ENCODE results near the gene FBXO15. TPM values are rescaled to one million over a fixed set of nuclear protein-coding genes. Genes with fewer than 3 reads are reported as not detected.

The FBXO15 gene
- total RNA-seq, 2 experiments from 2014 or later, result 3.0 to 3.8 TPM

GRCh38 chr18:74110976-74111375 is 36.7 kb downstream of the FBXO15 start:
- H3K36me3 Mint-ChIP-seq, result peaks cover 28% of the 10 kb centered on the region
- no peaks in the 10 kb centered on the region for H3K27me3 Mint-ChIP-seq
- peaks cover 28% of the 10 kb centered on the region for H3K4me1 Mint-ChIP-seq
- DNase-seq, result no peak
- no peak overlapping the region for H3K27ac Mint-ChIP-seq
- peaks cover 24% of the 10 kb centered on the region for H3K9me3 Mint-ChIP-seq
- H3K4me3 Mint-ChIP-seq, result no peak overlapping the region

- Mint-ChIP-seq H3K27me3 (no peaks in the 10 kb centered on the region), H3K27ac (no peak overlapping the region), H3K36me3 (peaks cover 28% of the 10 kb centered on the region), H3K9me3 (peaks cover 24% of the 10 kb centered on the region), H3K4me1 (peaks cover 28% of the 10 kb centered on the region), H3K4me3 (no peak overlapping the region)
- DNase-seq, result no peak
Observed at GRCh38 chr18:74110149-74110548, 37.5 kb downstream of the FBXO15 start.

- Mint-ChIP-seq H3K4me3 (no peak overlapping the region), H3K27ac (peak overlapping the region; percentile 72), H3K36me3 (peaks cover 29% of the 10 kb centered on the region), H3K27me3 (no peaks in the 10 kb centered on the region), H3K9me3 (peaks cover 27% of the 10 kb centered on the region), H3K4me1 (peaks cover 17% of the 10 kb centered on the region)
- no peak for DNase-seq
Observed at GRCh38 chr18:74108460-74108859, 39.2 kb downstream of the FBXO15 start.

- H3K36me3 Mint-ChIP-seq, result peaks cover 27% of the 10 kb centered on the region
- peaks cover 21% of the 10 kb centered on the region for H3K9me3 Mint-ChIP-seq
- peaks cover 6% of the 10 kb centered on the region for H3K4me1 Mint-ChIP-seq
- DNase-seq, result no peak
- no peaks in the 10 kb centered on the region for H3K27me3 Mint-ChIP-seq
- H3K4me3 Mint-ChIP-seq, result no peak overlapping the region
- no peak overlapping the region for H3K27ac Mint-ChIP-seq
Observed at GRCh38 chr18:74097803-74098202, 49.8 kb downstream of the FBXO15 start.

- H3K4me3 Mint-ChIP-seq, result no peak overlapping the region
Observed at GRCh38 chr18:74092922-74093321, 54.7 kb downstream of the FBXO15 start.

GRCh38 chr18:74084184-74084855 is 63.3 kb downstream of the FBXO15 start:
- H3K27me3 Mint-ChIP-seq, result no peaks in the 10 kb centered on the region
- H3K36me3 Mint-ChIP-seq, result peaks cover 1% of the 10 kb centered on the region
- no peak for DNase-seq
- H3K27ac Mint-ChIP-seq, result no peak overlapping the region
- H3K9me3 Mint-ChIP-seq, result peaks cover 5% of the 10 kb centered on the region
- H3K4me1 Mint-ChIP-seq, result peaks cover 23% of the 10 kb centered on the region
- H3K4me3 Mint-ChIP-seq, result no peak overlapping the region

More at GRCh38 chr18:74092922-74093321, 54.7 kb downstream of the FBXO15 start:
- H3K9me3 Mint-ChIP-seq, result peaks cover 11% of the 10 kb centered on the region
- no peak for DNase-seq
- peaks cover 12% of the 10 kb centered on the region for H3K36me3 Mint-ChIP-seq
- no peaks in the 10 kb centered on the region for H3K27me3 Mint-ChIP-seq
- H3K4me1 Mint-ChIP-seq, result peaks cover 6% of the 10 kb centered on the region
- no peak overlapping the region for H3K27ac Mint-ChIP-seq

- peaks cover 1% of the 10 kb centered on the region for H3K36me3 Mint-ChIP-seq
- no peaks in the 10 kb centered on the region for H3K27me3 Mint-ChIP-seq
- DNase-seq, result no peak
- H3K27ac Mint-ChIP-seq, result peak overlapping the region; percentile 96
- peaks cover 23% of the 10 kb centered on the region for H3K4me1 Mint-ChIP-seq
- H3K4me3 Mint-ChIP-seq, result peak overlapping the region; percentile 56
- peaks cover 1% of the 10 kb centered on the region for H3K9me3 Mint-ChIP-seq
Observed at GRCh38 chr18:74083557-74083952, 64.1 kb downstream of the FBXO15 start.

GRCh38 chr18:74082742-74083556 is 64.7 kb downstream of the FBXO15 start:
- peak; percentile 47 for DNase-seq
- Mint-ChIP-seq H3K4me3 (peak overlapping the region; percentile 75), H3K36me3 (peaks cover 1% of the 10 kb centered on the region), H3K4me1 (peaks cover 23% of the 10 kb centered on the region), H3K27ac (peak overlapping the region; percentile 96), H3K9me3 (peaks cover 1% of the 10 kb centered on the region), H3K27me3 (no peaks in the 10 kb centered on the region)

GRCh38 chr18:74081966-74082741 is 65.5 kb downstream of the FBXO15 start:
- H3K9me3 Mint-ChIP-seq, result peaks cover 1% of the 10 kb centered on the region
- peak overlapping the region; percentile 75 for H3K4me3 Mint-ChIP-seq

GRCh38 chr18:74078257-74078656 is 69.4 kb downstream of the FBXO15 start:
- no peak for DNase-seq
- no peak overlapping the region for H3K27ac Mint-ChIP-seq
- no peak overlapping the region for H3K4me3 Mint-ChIP-seq
- peaks cover 1% of the 10 kb centered on the region for H3K36me3 Mint-ChIP-seq
- H3K4me1 Mint-ChIP-seq, result peaks cover 16% of the 10 kb centered on the region
- H3K9me3 Mint-ChIP-seq, result no peaks in the 10 kb centered on the region
- H3K27me3 Mint-ChIP-seq, result no peaks in the 10 kb centered on the region

More at GRCh38 chr18:74081966-74082741, 65.5 kb downstream of the FBXO15 start:
- Mint-ChIP-seq H3K27ac (peak overlapping the region; percentile 96), H3K27me3 (no peaks in the 10 kb centered on the region), H3K36me3 (peaks cover 1% of the 10 kb centered on the region), H3K4me1 (peaks cover 23% of the 10 kb centered on the region)
- peak; percentile 77 for DNase-seq

GRCh38 chr18:74074668-74075564 is 72.7 kb downstream of the FBXO15 start:
- Mint-ChIP-seq H3K4me1 (no peaks in the 10 kb centered on the region), H3K27me3 (no peaks in the 10 kb centered on the region), H3K9me3 (no peaks in the 10 kb centered on the region), H3K27ac (no peak overlapping the region), H3K36me3 (no peaks in the 10 kb centered on the region), H3K4me3 (no peak overlapping the region)
- DNase-seq, result no peak

GRCh38 chr18:74073957-74074667 is 73.5 kb downstream of the FBXO15 start:
- H3K9me3 Mint-ChIP-seq, result no peaks in the 10 kb centered on the region
- H3K4me3 Mint-ChIP-seq, result no peak overlapping the region
- H3K27me3 Mint-ChIP-seq, result no peaks in the 10 kb centered on the region
- H3K36me3 Mint-ChIP-seq, result no peaks in the 10 kb centered on the region
- DNase-seq, result no peak
- H3K27ac Mint-ChIP-seq, result no peak overlapping the region
- H3K4me1 Mint-ChIP-seq, result no peaks in the 10 kb centered on the region

GRCh38 chr18:74069178-74070050 is 78.2 kb downstream of the FBXO15 start:
- no peaks in the 10 kb centered on the region for H3K36me3 Mint-ChIP-seq
- peaks cover 3% of the 10 kb centered on the region for H3K27me3 Mint-ChIP-seq
- H3K4me3 Mint-ChIP-seq, result no peak overlapping the region
- no peak for DNase-seq
- peaks cover 24% of the 10 kb centered on the region for H3K4me1 Mint-ChIP-seq
- H3K9me3 Mint-ChIP-seq, result no peaks in the 10 kb centered on the region
- no peak overlapping the region for H3K27ac Mint-ChIP-seq

Measured in activated naive CD8-positive, alpha-beta T cell treated with anti-CD3 and anti-CD28 coated beads for 36 hours (primary cell).